ENCODE measurements around the gene EFHC2.

The EFHC2 gene

GRCh38 chrX:44144177-44144945 is 199.1 kb downstream of the EFHC2 start:
- DNase-seq: no peak

- DNase-seq: no peak
Measured at GRCh38 chrX:44143061-44143602, 200.3 kb downstream of the EFHC2 start.

- no peak for DNase-seq
Measured at GRCh38 chrX:44130189-44130588, 213.3 kb downstream of the EFHC2 start.

- no peak for DNase-seq
Measured at GRCh38 chrX:44113337-44113736, 230.1 kb downstream of the EFHC2 start.

GRCh38 chrX:44106864-44107263 is 236.6 kb downstream of the EFHC2 start:
- no peak for DNase-seq

- no peak for DNase-seq
Measured at GRCh38 chrX:44105228-44105913, 238.1 kb downstream of the EFHC2 start.

GRCh38 chrX:44104699-44105098 is 238.8 kb downstream of the EFHC2 start:
- DNase-seq: no peak

- DNase-seq: no peak
Measured at GRCh38 chrX:44101281-44101680, 242.2 kb downstream of the EFHC2 start.

- no peak for DNase-seq
Measured at GRCh38 chrX:44099366-44099765, 244.1 kb downstream of the EFHC2 start.
